Left forelimb (tissue), 1 donor: Measurements from ENCODE around the gene STMN3.
A peak's percentile ranks its signal among the peaks of the same experiment; 100 is the strongest.
"Not testable (repeated sequence)": the region's sequence is repeated elsewhere in the genome, so short reads cannot be mapped to it uniquely, and the experiment has no call there.

ENCODE experiments used
- DNase-seq: peaks from one replicate; pipeline ENCODE4 v3.0.0-alpha.2; 2018; ENCODE audit warnings: low spot score

The STMN3 gene

DNA sequence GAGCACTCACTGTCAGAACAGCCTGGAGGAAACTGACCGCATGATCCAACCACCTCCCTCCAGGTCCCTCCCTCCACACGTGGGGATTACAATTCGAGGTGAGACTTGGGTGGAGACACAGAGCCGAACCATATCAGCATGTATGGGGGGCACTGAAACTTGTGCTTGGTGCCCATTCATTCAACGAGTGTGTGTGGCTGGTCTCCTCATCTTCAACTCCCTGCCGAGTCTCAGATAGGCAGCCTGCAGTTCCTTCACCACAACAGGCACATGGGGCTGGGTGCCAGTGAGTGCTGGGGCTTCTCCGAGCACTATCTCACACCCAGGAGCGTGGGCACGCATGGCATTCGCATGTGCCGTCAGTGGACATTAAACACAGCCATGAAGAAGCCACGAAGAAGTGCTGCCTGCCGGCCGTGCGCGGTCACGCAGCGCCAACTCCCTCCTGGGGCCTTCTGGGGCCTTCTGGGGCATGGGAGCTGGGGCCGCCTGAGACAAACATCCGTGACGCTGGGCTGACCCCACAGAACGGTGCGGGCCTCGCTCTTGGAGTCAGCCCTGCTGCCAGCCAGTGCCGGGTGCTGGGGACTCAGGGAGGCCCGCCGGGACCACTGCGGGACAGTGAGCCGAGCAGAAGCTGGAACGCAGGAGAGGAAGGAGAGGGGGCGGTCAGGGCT is 4.2 kb upstream of the STMN3 start:
- DNase-seq, result no peak

DNA sequence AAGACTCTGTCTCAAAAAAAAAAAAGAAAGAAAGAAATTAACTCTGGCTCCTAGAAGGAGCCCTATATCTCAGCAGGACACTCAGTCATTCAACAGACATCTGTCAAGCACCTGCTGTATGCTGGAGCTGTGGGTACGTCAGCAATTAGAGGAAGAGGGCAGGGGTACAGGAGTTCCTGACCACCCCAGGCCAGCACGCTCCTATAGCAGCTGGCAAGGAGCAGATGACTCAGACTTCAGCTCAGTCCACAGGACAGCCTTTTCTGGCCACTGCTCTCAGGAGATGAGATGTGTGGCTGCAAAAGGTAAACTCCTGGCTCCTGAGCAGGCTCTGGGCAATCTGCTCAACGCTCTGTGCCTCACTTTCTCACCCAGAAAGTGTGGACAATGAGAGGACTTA is 3.2 kb upstream of the STMN3 start:
- DNase-seq, result no peak

DNA sequence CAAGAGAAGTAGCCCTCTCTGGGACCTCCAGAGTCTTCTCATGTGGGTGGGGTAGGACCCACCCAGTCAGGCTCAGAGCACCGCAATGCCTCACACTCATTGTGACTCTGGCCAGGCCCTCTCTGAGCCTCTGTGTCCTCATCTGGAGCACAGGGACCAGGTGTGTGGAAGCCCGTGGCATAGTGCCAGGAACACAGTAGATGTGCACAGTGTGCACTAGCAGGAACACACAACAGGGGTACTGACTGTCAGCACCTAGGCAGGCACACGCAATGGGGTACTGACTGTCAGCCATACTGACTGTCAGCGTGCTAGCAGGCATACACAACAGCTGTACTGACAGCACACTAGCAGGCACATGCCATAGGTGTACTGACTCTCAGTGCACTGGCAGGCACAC is 2.0 kb upstream of the STMN3 start:
- no peak for DNase-seq

DNA sequence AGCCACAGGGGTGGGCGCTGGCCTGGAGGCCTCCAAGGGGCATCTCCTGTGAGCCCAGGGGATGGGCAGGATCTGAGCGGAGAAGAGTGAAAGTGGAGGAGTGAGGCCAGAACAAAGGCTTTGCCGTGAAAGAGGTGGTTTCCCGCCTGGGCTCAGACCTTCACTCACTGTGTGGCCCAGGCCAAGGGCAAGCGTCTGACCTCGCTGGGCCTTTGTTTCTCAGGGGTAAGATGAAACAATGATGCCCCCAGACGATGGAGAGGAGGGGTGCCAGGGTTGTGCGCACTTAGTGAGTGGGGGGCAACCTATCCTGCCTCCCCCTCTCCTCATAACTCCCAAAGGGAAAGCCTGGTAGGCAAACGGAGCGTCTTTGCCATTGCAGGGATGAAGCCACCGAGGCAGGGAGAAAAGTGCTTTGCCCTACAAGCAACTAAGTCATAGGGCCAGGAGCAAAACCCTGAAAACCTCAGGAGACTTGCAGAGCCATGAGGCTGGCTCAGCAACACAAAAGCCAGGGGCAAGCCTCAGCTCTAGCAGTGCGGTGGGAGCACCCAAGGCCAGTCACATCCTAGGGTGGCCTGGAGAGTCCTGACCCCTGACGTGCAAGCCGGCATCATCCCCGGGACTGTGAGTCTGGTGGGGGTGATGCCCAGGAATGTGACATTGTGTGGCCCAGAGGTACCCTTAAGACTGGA is 897 bp upstream of the STMN3 start:
- DNase-seq, result no peak

DNA sequence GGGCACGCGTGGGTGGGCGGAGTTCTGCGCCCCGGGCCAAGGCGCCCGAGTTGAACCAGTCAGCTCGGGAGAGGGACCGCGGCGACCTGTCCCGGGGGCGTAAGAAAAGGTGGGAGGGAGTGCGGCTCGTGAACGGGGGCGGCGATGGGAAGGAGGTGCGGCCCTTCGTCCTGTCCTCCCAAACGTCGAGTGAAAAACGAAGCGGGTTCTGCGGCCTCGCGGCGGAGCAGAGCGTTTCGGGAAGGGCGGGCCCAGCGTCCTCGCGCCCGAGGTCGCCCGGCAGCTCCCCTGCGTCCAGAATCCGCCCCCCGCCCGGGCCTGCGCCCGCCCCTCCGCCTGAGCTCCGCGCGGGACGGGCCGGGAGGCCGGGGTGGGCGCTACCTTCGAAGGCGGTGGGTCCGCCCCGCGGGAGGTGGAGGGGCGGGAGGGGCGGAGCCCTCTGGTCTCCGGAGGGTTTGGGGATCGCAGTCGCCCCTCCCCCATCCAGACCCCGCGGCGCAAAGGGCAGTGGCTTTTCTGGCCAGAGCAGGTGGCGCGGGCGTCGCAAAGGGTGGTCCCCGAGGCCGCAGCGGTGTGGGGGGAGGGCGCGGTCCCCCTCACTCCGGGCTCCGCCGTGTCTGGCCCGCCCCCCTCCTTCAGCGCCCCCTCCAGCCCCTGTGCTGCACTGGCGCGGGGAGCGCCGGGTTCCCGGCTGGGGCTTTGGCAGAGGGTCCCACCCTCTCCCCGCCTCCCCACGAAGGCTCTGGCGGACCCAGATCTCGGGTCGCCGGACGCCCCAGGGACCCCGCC is 838 bp downstream of the STMN3 start:
- no peak for DNase-seq

DNA sequence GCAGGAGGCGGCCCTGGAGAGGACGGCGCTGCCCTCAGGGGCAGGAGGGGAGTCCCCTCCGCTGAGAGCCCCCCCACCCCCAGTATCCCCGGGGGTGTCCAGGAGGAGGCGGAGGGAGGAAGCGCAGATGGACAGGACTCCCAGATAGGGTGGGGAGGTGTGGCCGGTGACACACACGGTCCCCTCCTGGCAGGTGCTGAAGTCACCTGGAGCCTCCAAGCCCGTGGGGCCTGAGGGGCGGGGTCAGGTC is 1.4 kb downstream of the STMN3 start:
- no peak for DNase-seq

DNA sequence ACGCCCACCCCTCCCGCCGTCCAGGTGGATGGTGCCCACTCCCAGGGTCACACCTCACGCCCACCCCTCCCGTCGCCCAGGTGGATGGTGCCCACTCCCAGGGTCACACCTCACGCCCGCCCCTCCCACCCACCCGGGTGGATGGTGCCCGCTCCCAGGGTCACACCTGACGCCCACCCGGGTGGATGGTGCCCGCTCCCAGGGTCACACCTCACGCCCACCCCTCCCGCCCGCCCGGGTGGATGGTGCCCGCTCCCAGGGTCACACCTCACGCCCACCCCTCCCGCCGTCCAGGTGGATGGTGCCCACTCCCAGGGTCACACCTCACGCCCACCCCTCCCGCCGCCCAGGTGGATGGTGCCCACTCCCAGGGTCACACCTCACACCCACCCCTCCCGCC is 2.7 kb downstream of the STMN3 start:
- DNase-seq, result not testable (repeated sequence)

DNA sequence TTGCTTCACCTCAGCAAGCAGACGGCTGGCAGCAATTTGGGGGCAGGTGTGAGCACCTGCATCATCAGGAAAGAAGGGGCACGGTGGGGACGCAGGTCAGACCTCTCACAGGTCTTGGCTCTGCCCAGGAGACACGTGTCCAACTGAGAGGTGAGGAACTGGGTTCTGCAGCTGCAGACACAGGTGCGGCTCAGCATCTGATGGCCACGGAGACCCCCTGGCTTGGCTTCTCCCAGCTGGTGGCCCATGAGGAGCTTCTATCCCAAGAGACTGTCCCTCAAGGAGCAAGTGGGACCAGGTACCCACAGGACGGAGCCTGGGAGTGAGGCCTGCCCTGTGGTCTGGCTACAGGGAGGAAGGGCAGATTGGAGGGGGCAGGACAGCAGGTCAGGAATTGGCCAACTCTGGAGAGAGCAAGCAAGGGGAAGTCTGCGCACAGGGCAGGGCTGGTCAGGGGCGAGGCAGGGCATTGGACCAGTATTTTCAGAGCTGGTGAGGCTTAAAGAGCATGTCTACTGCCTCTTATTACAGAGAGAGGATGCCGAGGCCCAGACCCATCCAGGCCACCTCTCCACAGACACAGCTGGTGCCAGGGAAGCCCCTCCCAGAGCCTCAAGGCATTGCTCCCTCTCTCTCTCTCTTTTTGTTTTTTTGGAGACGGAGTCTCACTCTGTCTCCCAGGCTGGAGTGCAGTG is 4.2 kb downstream of the STMN3 start:
- no peak for DNase-seq

DNA sequence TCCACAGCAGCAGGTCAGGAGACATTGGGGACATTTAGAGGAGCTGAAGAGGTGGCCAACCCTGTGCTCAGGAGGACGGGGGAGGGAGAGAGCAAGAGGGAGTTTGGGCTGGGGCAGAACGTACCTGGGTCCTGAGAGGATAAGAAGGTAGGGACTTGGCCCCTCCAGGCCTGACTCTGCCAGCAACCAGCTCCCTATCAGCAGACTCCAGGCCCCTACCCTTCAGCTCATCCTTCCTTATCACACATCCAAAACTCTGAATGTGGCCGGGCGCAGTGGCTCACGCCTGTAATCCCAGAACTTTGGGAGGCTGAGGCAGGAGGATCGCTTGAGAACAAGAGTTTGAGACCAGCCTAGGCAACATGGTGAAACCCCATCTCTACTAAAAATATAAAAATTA is 5.0 kb downstream of the STMN3 start:
- DNase-seq, result no peak

DNA sequence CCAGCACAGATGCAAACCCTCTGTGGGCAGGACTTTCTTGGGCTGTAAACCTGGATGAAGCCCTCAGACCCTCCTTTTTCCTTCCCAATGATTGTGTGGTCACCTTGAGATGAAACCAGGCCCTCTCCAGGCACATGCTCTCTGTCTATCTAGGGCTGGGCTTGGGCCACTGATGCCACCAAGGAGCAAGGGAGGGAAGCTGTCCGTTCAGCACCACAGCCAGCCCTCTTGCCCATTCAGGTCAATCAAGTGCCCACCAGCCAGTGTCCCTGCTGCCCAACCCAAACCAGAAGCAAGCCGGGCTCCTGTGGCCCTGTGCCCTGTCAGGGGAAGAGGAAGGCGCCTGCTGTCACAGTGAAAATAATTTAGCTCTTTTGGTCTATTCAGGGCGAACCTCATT is 8.0 kb downstream of the STMN3 start:
- DNase-seq, result no peak

DNA sequence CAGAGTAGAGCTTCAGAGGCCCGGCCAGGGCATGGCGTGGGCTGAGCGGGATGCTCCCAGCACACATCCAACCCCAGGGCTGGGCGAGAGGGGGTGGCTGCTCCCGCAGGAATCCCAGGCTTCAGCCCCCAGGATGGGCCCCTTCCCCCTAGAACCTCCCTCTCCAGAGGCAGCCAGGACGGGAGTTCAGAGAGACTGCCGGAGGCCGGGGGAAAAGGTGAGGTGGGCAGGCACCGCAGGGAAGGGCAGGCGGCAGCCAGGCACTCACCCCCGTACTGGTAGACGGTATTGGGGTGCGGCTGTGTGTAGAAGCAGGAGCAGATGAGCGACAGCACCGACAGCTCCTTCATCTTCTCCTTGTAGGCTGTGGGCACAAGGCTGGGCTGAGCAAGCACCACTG is 9.3 kb downstream of the STMN3 start:
- no peak for DNase-seq

DNA sequence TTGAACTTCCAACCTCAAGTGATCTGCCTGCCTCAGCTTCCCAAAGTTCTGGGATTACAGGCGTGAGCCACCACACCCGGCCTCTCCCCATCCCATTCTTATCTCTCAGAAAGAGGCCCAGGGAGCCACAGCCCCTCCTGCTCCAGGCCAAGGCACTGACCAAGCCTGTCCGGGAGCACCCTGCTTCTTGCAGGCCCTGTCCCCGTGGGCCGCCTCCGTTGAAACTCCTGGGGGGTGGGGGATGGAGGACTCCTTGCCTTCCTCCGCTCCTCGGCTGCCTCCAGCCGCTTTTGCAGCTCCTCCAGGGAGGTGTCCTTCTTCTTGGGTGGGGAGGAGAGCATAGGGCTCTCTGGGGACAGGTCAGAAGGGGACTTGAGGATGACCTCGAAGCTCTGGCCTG is 9.7 kb downstream of the STMN3 start:
- no peak for DNase-seq

DNA sequence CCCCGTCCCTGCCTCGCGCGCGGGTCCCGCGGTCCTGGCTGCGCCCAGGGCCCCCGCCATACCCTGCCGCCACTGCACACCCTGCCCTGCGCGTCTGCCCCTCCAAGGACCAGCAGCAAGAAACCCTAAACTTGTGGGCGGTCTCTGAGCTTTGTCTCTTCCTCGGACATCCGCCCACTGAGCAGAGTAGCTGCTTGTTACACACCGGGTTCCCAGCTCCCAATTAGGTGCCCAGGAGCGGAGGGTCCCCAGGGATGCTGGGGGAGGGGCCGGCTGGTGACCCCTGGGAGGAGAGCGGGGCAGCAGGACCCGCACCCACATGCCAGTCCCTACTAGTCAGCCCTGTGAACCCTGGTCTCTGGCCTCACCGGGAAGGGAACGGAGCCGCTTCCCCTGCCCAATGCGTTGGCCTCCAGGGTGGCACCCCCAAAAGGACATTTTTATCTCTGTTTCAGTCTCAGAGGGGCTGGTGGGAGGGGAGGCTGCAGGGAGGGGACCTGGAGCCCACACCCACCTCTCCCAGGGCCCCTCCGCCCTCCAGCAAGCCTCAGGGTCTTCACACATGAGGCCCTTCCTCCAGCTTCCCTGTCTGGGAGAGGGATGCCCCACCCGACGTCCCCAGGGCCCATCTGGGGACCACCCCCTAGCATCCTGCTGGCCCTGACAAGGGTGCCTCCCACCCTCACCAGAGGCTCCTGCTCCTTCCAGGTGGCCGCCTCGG is 10.5 kb downstream of the STMN3 start:
- no peak for DNase-seq

DNA sequence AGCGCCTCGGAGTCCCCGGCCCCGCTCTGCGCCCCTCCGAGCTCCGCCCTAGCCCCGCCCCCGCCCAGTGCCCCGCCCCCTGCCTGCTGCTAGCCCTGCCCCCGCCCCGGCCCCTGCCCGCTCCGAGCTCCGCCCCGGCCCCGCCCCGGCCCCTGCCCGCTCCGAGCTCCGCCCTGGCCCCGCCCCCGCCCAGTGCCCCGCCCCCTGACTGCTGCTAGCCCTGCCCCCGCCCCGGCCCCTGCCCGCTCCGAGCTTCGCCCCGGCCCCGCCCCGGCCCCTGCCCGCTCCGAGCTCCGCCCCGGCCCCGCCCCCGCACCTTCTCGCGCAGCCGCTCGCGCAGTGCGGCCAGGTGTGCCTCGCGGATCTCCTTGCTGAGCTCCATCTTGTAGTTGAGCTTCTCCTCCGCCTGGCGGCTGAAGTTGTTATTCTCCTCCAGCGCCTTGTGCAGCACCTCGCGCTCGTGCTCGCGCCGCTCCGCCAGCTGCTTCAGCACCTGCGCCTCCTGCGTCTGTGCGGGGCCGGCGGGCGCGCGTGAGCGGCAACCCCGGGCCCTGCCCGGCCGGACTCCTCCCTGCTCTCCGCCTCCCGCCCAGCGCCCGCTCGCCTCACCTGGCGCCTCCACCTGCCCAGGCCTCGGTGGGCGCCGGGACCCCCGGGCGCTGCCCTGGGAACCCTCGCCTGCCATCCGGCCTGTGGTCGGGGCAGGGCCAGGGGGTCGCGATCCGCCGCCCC is 11.3 kb downstream of the STMN3 start:
- DNase-seq, result peak; percentile 94

DNA sequence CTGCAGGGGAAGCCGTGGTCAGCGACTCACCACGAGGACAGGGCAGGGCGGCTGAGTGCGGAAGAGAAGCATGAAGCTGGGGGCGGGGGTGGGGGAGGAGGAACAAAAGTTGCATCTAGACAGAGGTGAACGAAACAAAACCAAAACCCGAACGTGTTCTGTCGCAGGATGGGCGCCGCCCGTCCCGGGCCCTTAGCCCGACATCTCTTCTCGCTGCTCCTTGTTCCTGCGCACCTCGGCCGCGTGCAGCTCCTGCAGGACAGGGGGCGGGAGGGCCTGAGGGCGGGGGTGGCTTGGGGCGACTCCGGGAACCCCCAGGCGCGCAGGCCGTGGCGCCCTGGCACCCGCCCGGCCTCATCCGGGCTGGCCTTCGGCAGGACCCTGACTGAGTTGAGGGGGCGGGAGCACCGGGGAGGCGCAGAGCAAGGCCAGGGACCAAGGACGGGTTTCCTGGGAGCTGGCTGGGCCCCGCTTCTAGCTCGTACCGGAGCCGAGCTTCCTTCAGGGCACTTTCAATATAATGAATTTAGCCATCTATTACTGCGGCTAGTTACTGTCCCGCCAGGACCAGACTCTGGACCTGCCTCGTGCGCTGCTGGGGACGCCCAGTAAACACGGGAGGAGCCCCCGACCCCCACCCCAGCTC is 12.0 kb downstream of the STMN3 start:
- no peak for DNase-seq

DNA sequence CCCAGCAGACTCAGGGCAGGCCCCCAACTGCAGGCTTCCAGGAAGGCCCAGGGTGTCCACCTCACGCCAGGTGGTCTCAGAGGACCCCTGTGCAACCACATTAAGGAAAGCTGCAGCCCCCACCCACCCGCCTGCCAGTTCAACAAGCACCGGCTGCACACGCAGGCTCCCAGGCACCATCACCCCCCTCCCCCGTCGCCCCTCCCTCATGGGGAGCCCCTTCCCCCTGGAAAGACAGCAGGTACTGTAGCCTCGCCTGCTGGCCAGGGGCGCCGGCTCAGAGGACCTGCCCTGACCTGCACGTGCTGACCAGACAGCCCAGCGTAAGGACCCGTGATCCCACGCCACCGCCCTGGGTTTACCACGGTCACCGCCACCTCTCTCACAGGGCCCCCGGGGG is 12.5 kb downstream of the STMN3 start:
- not testable (repeated sequence) for DNase-seq

DNA sequence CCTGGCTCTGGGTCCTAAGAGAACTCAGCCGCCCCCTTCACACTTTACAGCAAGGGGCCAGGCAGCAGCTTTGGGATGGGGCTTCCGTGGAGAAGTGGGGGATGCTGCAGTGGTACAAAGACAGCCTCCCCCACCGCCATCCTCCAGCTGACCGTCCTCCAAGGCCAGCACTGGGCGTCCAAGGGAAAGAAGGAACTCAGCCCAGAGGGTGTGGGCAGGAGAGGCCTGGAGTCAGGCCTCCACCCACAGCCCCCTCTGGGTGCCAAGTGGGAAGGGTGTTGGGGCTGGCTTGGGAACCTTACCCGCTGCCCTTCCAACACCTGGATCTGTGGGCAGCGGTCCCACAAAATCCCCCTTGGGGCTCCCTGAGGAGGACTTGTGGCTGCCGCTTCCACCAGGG is 13.1 kb downstream of the STMN3 start:
- DNase-seq, result no peak

DNA sequence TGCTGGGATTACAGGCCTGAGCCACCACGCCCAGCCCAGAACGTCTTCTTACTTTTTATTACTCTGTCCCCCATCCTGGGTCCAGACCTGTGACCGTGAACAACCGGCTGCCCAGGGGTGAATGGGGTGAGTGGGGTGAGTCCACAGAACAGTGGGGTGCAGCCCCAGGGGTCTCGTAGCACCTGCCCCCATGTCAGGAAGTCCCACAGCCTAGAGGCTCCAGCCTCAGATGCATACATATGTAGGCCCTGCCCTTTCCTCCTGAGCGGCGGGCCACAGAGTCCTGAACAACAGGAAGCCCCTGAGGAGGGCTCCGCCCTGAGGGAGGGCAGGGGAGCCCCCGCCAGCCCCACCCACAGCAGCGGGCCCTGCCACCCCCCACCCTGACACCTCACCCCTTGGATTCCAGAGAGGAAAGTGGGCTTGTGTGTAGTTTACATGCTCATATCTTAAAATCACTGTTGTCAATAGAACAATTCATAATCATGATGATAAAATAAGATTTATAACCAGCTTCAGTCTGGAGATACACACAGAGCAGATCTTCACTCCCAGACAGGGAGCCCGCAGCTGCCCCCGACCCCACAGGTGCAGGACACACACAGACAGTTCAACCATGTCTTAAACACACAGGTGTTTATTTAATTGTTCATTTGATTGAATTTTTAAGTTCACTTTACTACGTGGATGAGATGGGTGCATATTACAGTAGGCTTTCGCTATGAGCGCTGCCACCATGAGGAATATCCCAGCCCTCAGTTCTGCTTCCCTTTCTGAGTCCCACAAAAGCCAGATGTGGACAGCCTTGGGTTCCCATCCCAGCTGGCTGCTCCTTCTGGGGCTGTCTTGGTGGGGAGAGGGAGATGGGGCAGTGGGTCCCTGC is 13.9 kb downstream of the STMN3 start:
- no peak for DNase-seq

DNA sequence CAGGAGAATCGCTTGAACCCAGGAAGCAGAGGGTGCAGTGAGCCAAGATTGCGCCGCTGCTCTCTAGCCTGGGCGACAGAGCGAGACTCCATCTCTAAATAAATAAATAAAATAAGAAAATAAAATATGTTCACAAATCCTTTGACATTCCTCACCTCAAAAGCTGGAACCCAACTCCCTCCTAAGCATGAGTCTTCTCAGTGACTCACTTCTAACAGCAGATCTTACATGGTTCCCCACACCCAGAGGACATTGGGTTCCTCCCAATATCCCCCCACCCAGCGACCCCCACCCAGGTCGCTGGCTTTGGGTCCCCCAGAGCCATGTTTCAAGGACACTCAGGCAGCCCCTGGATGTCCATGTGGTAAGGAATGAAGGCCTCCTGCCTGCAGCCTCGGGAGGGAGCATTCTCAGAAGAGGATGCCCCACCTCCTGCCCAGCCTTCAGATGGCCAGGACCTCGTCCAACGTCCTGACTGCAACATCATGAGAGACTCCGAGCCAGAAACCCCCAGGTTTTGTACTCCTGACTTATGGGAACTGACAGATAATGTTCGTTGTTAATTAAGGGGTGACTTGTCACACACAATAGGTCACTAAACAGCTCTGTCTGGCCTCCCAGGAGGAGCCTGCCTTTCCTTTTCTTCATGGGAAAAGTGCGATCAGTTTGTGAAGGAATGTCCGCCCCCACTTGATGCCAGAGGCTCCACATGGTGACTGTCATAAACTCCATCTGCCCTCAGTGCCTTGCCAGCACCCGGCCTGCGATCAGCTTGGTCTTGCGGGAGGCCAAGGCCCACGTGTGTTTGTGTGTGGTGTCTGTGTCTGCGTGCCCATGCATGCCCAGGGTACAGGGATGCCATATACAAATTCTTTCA is 16.2 kb downstream of the STMN3 start:
- no peak for DNase-seq
